IMR-90 (cell line): ENCODE data around the gene STXBP4. TPM values are rescaled to one million over a fixed set of nuclear protein-coding genes. Genes with fewer than 3 reads are reported as not detected.

Experiments used
- ATAC-seq: fragments of 200-7000 bp; cut with Tn5 transposase; 2 replicates; pipeline ENCODE4 v1.9.1; 2020; ENCODE audit warnings: low read depth, mild to moderate bottlenecking, moderate library complexity
- BruUV-seq: library from RNA; stranded (reverse); fragments of 400-500 nt; replicated peaks from 2 replicates; lab custom pipeline; 2021; lab: Mats Ljungman, UMichigan
- CTCF ChIA-PET: fragments of 300-600 bp; formaldehyde crosslinking; extraction: SDS; loops from one replicate; lab custom pipeline; 2021; ENCODE audit warnings: antibody characterized with exemption; lab: Yijun Ruan, JAX
- POLR2A ChIA-PET: fragments of 300-600 bp; sonication (Branson Sonifier 250); formaldehyde crosslinking; loops from one replicate; lab custom pipeline; 2022; ENCODE audit warnings: antibody characterized with exemption; ENCODE audit not compliant: unreplicated experiment; lab: Charles Lee
- DNase-seq: peaks from one replicate; pipeline ENCODE4 v3.0.0; 2013
- H2AFZ ChIP-seq: replicated peaks from 2 replicates; pipeline ENCODE3; 2013; ENCODE audit warnings: low read length, mild to moderate bottlenecking; ENCODE audit not compliant: poor library complexity
- H2AK5ac ChIP-seq: 2 replicates; pipeline ENCODE4 v1.6.1; 2013; ENCODE audit warnings: low read depth, low read length, inconsistent platforms
- H2AK9ac ChIP-seq: replicated peaks from 2 replicates; pipeline ENCODE3; 2013; ENCODE audit warnings: mild to moderate bottlenecking, low read depth, low read length, moderate library complexity; ENCODE audit not compliant: poor library complexity
- H2BK120ac ChIP-seq: 2 replicates; pipeline ENCODE4 v1.6.1; 2013; ENCODE audit warnings: low read depth, low read length, inconsistent platforms
- H2BK15ac ChIP-seq: 3 replicates; pipeline ENCODE4 v1.6.1; 2013; ENCODE audit warnings: low read depth, low read length, inconsistent platforms
- H2BK20ac ChIP-seq: 2 replicates; pipeline ENCODE4 v1.6.1; 2013; ENCODE audit warnings: low read depth, mild to moderate bottlenecking, inconsistent platforms, low read length, moderate library complexity
- H2BK5ac ChIP-seq: 2 replicates; pipeline ENCODE4 v1.6.1; 2013; ENCODE audit warnings: mild to moderate bottlenecking, low read depth, low read length, inconsistent platforms; ENCODE audit not compliant: poor library complexity, severe bottlenecking
- H3K14ac ChIP-seq: replicated peaks from 2 replicates; pipeline ENCODE4 v1.6.1; 2013; ENCODE audit warnings: low read depth, low read length, inconsistent platforms
- H3K18ac ChIP-seq: 2 replicates; pipeline ENCODE4 v1.6.1; 2013; ENCODE audit warnings: low read depth, low read length, control low read depth
- H3K23ac ChIP-seq: 2 replicates; pipeline ENCODE4 v1.6.1; 2013; ENCODE audit warnings: low read depth, low read length, inconsistent platforms
- H3K27ac ChIP-seq: 2 replicates; pipeline ENCODE4 v1.5.1; 2013; ENCODE audit warnings: mild to moderate bottlenecking, control low read depth, low read length; ENCODE audit not compliant: insufficient read depth
- H3K27me3 ChIP-seq: 2 replicates; pipeline ENCODE4 v1.6.1; 2013; ENCODE audit warnings: low read length; ENCODE audit not compliant: control insufficient read depth, insufficient read depth
- H3K36me3 ChIP-seq: 2 replicates; pipeline ENCODE4 v1.6.1; 2013; ENCODE audit warnings: low read length, mixed read lengths; ENCODE audit not compliant: control insufficient read depth, insufficient read depth
- H3K4ac ChIP-seq: 2 replicates; pipeline ENCODE4 v1.6.1; 2013; ENCODE audit warnings: low read depth, low read length, inconsistent platforms
- H3K4me1 ChIP-seq: 2 replicates; pipeline ENCODE4 v1.6.1; 2013; ENCODE audit warnings: low read length, mixed read lengths; ENCODE audit not compliant: control insufficient read depth, insufficient read depth
- H3K4me2 ChIP-seq: 2 replicates; pipeline ENCODE4 v1.6.1; 2013; ENCODE audit warnings: low read depth, mild to moderate bottlenecking, control low read depth, low read length, moderate library complexity
- H3K4me3 ChIP-seq: 2 replicates; pipeline ENCODE4 v1.5.1; 2013; ENCODE audit warnings: low read depth, mild to moderate bottlenecking, control low read depth, low read length, moderate library complexity; ENCODE audit not compliant: insufficient read depth
- H3K56ac ChIP-seq: 2 replicates; pipeline ENCODE4 v1.6.1; 2013; ENCODE audit warnings: low read length, inconsistent platforms; ENCODE audit not compliant: insufficient read depth; ENCODE audit errors: extremely low read depth
- H3K79me1 ChIP-seq, 2 experiments: 2 replicates each; pipeline ENCODE4 v1.6.1; 2013; ENCODE audit warnings: low read length in 2 of 2, inconsistent platforms in 1 of 2, low read depth in 1 of 2
- H3K9ac ChIP-seq: 2 replicates; pipeline ENCODE4 v1.6.1; 2013; ENCODE audit warnings: low read depth, low read length, control low read depth
- H3K9me1 ChIP-seq: 2 replicates; pipeline ENCODE4 v1.6.1; 2013; ENCODE audit warnings: low read length, inconsistent platforms; ENCODE audit not compliant: insufficient read depth
- H3K9me3 ChIP-seq: 2 replicates; pipeline ENCODE4 v1.6.1; 2013; ENCODE audit warnings: low read length; ENCODE audit not compliant: control insufficient read depth, insufficient read depth
- H4K20me1 ChIP-seq: 2 replicates; pipeline ENCODE4 v1.6.1; 2013; ENCODE audit warnings: low read length, inconsistent platforms; ENCODE audit not compliant: insufficient read depth
- H4K5ac ChIP-seq: 2 replicates; pipeline ENCODE4 v1.6.1; 2013; ENCODE audit warnings: mild to moderate bottlenecking, low read depth, low read length, control low read depth
- H4K8ac ChIP-seq, 2 experiments: 2 replicates each; pipeline ENCODE4 v1.6.1; 2013; ENCODE audit warnings: low read depth in 2 of 2, low read length in 2 of 2, control low read depth in 1 of 2, inconsistent platforms in 1 of 2
- H4K91ac ChIP-seq: 2 replicates; pipeline ENCODE4 v1.6.1; 2013; ENCODE audit warnings: low read depth, low read length, inconsistent platforms; ENCODE audit not compliant: insufficient read depth
- BHLHE40 ChIP-seq: fragments of 150-350 bp; IDR thresholded peaks from 2 replicates; pipeline ENCODE4 v1.6.1; 2016; ENCODE audit warnings: mild to moderate bottlenecking, low read depth, low read length
- CEBPB ChIP-seq: IDR thresholded peaks from 2 replicates; pipeline ENCODE4 v1.6.1; 2012; ENCODE audit warnings: low read depth, low read length, improper control_type of control experiment
- CHD1 ChIP-seq: IDR thresholded peaks from 2 replicates; pipeline ENCODE4 v1.6.1; 2012; ENCODE audit warnings: low read depth, low read length, improper control_type of control experiment
- CTCF ChIP-seq: conservative IDR thresholded peaks from 2 replicates; pipeline ENCODE4 v1.5.1; 2012; ENCODE audit warnings: mild to moderate bottlenecking, low read depth, low read length, improper control_type of control experiment
- ELK1 ChIP-seq: fragments of 150-350 bp; IDR thresholded peaks from 2 replicates; pipeline ENCODE4 v1.6.1; 2016; ENCODE audit warnings: low read depth, mild to moderate bottlenecking, low read length, moderate library complexity, borderline replicate concordance
- FOS ChIP-seq: fragments of 150-350 bp; IDR thresholded peaks from 2 replicates; pipeline ENCODE4 v1.6.1; 2016; ENCODE audit warnings: low read depth, low read length
- MAFK ChIP-seq: IDR thresholded peaks from 2 replicates; pipeline ENCODE4 v1.6.1; 2012; ENCODE audit warnings: low read depth, low read length, improper control_type of control experiment
- MAZ ChIP-seq: IDR thresholded peaks from 2 replicates; pipeline ENCODE4 v1.6.1; 2012; ENCODE audit warnings: low read depth, mild to moderate bottlenecking, low read length, improper control_type of control experiment, moderate library complexity, borderline replicate concordance
- NFE2L2 ChIP-seq: fragments of 150-350 bp; IDR thresholded peaks from 2 replicates; pipeline ENCODE4 v1.6.1; 2016; ENCODE audit warnings: low read depth, mild to moderate bottlenecking, low read length
- POLR2A ChIP-seq: IDR thresholded peaks from 2 replicates; pipeline ENCODE4 v1.6.1; 2012; ENCODE audit warnings: mild to moderate bottlenecking, low read depth, low read length
- RAD21 ChIP-seq: IDR thresholded peaks from 2 replicates; pipeline ENCODE4 v1.6.1; 2012; ENCODE audit warnings: low read length, improper control_type of control experiment
- RFX5 ChIP-seq: IDR thresholded peaks from 2 replicates; pipeline ENCODE4 v1.8.0; 2012; ENCODE audit warnings: low read depth, mild to moderate bottlenecking, low read length, moderate library complexity
- USF2 ChIP-seq: fragments of 150-350 bp; IDR thresholded peaks from 2 replicates; pipeline ENCODE4 v1.6.1; 2017; ENCODE audit warnings: mild to moderate bottlenecking, antibody characterized with exemption, low read length, low read depth
- WGBS, 2 experiments: methylation state at CpG; one replicate each; pipeline versions ENCODE4 v1.1.5 to v1.1.7; 2013; ENCODE audit warnings: missing lambda C conversion rate in 2 of 2; ENCODE audit not compliant: insufficient read length in 1 of 2; ENCODE audit errors: extremely low coverage in 2 of 2; 5-methylcytosine and 5-hydroxymethylcytosine counted together
- dilution Hi-C: fragments of 300-500 bp; cut with HindIII; formaldehyde crosslinking; loops from one replicate; pipeline ENCODE4 v1.14.3; 2018; ENCODE audit warnings: low sequenced_read_pairs; ENCODE audit not compliant: unreplicated experiment
- in situ Hi-C: fragments of 300-500 bp; cut with MboI; formaldehyde crosslinking; loops from 3 replicates; pipeline ENCODE4 v1.14.3; 2019; ENCODE audit warnings: low sequenced_read_pairs, inconsistent platforms, mixed read lengths
- intact Hi-C: fragments of 100-400 bp; cut with micrococcal nuclease; formaldehyde crosslinking; loops from 2 replicates; pipeline ENCODE4 v1.10.0; 2022
- polyA plus RNA-seq, 3 experiments: library from polyadenylated mRNA; depleted of rRNA; stranded (reverse); fragments of >200 nt; gene quantifications; 2 replicates each; pipeline ENCODE4 v1.2.3, GENCODE V29; 2012; ENCODE audit warnings: low replicate concordance in 1 of 3
- total RNA-seq: library from RNA; depleted of rRNA; stranded (reverse); fragments of >200 nt; gene quantifications from 2 replicates; pipeline ENCODE4 v1.2.3, GENCODE V29; 2012

The STXBP4 gene
- total and polyA plus RNA-seq, 2 of the 4 experiments (the other 2 are of a cell fraction): 4.1 to 20.4 TPM

GRCh38 chr17:55037828-55038227 is 69.3 kb downstream of the STXBP4 start:
- Histone ChIP-seq H2AK5ac (no peak overlapping the region), H3K4me2 (no peak overlapping the region), H3K27ac (no peak overlapping the region), H3K36me3 (no peaks in the 10 kb centered on the region; the same call in 1 of the 2 replicates), H3K18ac (no peak overlapping the region), H3K4me1 (no peaks in the 10 kb centered on the region), H4K91ac (no peak overlapping the region), H4K8ac (no peak overlapping the region), H3K14ac (no peak overlapping the region), H2BK5ac (no peak overlapping the region), H3K4me3 (no peak overlapping the region), H3K4ac (no peak overlapping the region), H4K20me1 (no peaks in the 10 kb centered on the region), H3K23ac (no peak overlapping the region), H3K79me1 (no peaks in the 10 kb centered on the region), H2BK120ac (no peak overlapping the region), H3K27me3 (no peaks in the 10 kb centered on the region), H3K9me3 (no peaks in the 10 kb centered on the region), H4K5ac (no peak overlapping the region), H2BK15ac (no peak overlapping the region), H2BK20ac (no peak overlapping the region), H2AFZ (no peak overlapping the region), H2AK9ac (no peak overlapping the region), H3K9ac (no peak overlapping the region), H3K9me1 (no peaks in the 10 kb centered on the region), H3K56ac (no peak overlapping the region)
- DNase-seq (no peak), ATAC-seq (no peak)
- in situ Hi-C loops (no loop called here), dilution Hi-C loops (no loop called here), intact Hi-C loops (no loop called here)
- TF ChIP-seq ELK1: no peak
- no peak for TF ChIP-seq POLR2A
- TF ChIP-seq RAD21: no peak
- no peak for TF ChIP-seq USF2
- TF ChIP-seq RFX5: no peak
- no peak for TF ChIP-seq BHLHE40
- TF ChIP-seq CHD1: no peak
- TF ChIP-seq MAZ: no peak
- no peak for TF ChIP-seq MAFK
- TF ChIP-seq CEBPB: no peak
- no peak for TF ChIP-seq FOS
- no peak for TF ChIP-seq CTCF
- TF ChIP-seq NFE2L2: no peak
- BruUV-seq: no TSS peak
- WGBS, 2 experiments: no CpG with 5 or more reads among the region's 1 CpG
- CTCF ChIA-PET: no interaction called here
- POLR2A ChIA-PET: no interaction called here
